Neural cell (in vitro differentiated cells): ENCODE measurements around the gene STARD9.
A peak's percentile ranks its signal among the peaks of the same experiment; 100 is the strongest.

Source experiments
- POLR2AphosphoS5 ChIP-seq: IDR thresholded peaks from 2 replicates; pipeline ENCODE4 v1.6.1; 2012
- SMC3 ChIP-seq: fragments of 450-650 bp; conservative IDR thresholded peaks from 2 replicates; pipeline ENCODE4 v1.6.1; 2014; ENCODE audit warnings: antibody characterized with exemption, mild to moderate bottlenecking, moderate library complexity; ENCODE audit not compliant: poor library complexity

- TF ChIP-seq POLR2AphosphoS5 (no peak), SMC3 (peak; percentile 80)
Observed at GRCh38 chr15:42650208-42651066, 75.0 kb downstream of the STARD9 start.
